ENCODE data around the gene VGF. TPM values are rescaled to one million over a fixed set of nuclear protein-coding genes. Genes with fewer than 3 reads are reported as not detected.
A peak's percentile ranks its signal among the peaks of the same experiment; 100 is the strongest.

The VGF gene
- under 1 TPM; 0.38 to 0.84 (median 0.46) TPM for total RNA-seq
- long read RNA-seq, donor 1 = 0 reads
- long read RNA-seq, donor 2 = 0 reads

DNA sequence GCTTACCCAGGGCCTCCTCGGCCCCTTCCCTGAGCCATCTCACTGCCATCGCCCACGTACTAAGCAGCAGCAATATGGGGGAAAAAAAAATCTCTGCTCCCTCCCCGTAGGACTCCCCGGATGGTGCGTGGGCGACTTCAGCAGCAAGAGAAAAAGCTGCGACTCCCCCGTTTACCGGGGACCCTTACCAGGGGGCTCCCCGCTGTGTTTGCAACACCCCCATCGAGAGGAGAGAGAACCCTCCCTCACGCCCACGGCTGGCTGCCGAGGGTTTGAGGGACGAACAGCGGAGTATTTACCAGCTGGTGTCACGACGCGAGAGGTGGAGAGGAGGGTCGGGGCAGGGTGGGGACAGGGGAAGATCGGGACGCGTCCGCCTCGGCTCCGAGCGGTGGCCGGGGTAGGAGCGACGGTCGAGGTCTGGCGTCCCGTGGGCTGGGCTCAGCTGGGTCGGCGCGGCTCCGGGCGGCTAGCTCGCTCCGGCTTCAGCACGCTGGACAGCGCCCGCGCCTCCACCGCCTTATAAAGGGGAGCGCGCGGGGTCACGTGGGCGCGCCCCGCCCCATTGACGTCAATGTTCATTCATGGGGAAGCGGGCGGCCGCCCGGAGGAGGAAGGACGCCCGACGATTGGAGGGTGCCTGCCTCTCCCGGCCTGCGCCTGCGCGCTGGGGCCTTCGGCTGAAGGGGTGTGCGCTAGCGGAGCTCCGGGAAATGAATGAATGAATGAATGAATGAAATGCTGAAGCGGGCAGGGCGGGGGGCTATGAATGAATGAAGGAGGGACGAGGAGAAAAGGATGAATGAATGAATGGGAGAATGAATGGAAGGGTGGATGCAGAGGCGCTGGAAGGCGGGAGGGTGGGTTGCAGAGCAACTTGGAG is at the start of gene VGF:
Gene VGF, minus strand, starts transcription at position 495 of the 883 bp plus-strand sequence. CDS start 726 bp downstream, outside the sequence.
- TF ChIP-seq, protein P1, sequence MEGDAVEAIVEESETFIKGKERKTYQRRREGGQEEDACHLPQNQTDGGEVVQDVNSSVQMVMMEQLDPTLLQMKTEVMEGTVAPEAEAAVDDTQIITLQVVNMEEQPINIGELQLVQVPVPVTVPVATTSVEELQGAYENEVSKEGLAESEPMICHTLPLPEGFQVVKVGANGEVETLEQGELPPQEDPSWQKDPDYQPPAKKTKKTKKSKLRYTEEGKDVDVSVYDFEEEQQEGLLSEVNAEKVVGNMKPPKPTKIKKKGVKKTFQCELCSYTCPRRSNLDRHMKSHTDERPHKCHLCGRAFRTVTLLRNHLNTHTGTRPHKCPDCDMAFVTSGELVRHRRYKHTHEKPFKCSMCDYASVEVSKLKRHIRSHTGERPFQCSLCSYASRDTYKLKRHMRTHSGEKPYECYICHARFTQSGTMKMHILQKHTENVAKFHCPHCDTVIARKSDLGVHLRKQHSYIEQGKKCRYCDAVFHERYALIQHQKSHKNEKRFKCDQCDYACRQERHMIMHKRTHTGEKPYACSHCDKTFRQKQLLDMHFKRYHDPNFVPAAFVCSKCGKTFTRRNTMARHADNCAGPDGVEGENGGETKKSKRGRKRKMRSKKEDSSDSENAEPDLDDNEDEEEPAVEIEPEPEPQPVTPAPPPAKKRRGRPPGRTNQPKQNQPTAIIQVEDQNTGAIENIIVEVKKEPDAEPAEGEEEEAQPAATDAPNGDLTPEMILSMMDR (IDR thresholded peaks at IDR 0.05) = no peak
- peak; percentile 88 for ATAC-seq
- H3K9me3 ChIP-seq = no peaks in the 10 kb centered on the region
- no peak within 1 kb of the TSS for H3K4me3 ChIP-seq
- DNase-seq = peak; percentile 95 to 97 (median 96)
- H3K4me1 ChIP-seq (ENCODE audit: low read depth) = peaks cover 41% of the 10 kb centered on the region
- intact Hi-C loops (cut with DNase I, micrococcal nuclease) = no loop called here
- H3K36me3 ChIP-seq (ENCODE audit: low read depth) = no peaks in the 10 kb centered on the region

DNA sequence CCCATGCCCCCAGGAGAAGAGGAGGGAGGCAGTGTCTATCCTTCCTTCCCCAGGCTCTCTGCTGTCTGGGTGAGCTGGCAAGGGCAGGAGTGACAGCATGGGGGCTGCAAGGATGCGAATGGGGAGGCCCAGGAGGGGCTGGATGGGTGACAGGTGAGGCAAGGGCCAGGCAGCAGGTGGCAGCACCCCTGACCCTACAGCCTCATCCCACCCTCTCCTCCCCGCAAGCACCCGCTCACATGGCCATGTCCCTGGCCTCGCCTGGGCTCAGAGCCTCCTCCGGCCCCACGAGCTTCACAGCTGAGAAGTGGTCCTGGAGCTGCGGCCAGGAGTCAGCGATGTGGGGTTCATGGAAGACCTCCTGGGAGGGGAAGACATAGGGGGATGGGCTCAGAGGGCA is 46.6 kb upstream of the VGF start:
- Histone ChIP-seq H3K4me1 (ENCODE audit: low read depth) (peaks cover 7% of the 10 kb centered on the region), H3K36me3 (ENCODE audit: low read depth) (peaks cover 5% of the 10 kb centered on the region), H3K4me3 (no peak overlapping the region), H3K9me3 (no peaks in the 10 kb centered on the region)
- DNase-seq (no peak), ATAC-seq (no peak)
- intact Hi-C loops (cut with DNase I, micrococcal nuclease) = no loop called here
- TF ChIP-seq, protein P1 (IDR thresholded peaks at IDR 0.05) = no peak

DNA sequence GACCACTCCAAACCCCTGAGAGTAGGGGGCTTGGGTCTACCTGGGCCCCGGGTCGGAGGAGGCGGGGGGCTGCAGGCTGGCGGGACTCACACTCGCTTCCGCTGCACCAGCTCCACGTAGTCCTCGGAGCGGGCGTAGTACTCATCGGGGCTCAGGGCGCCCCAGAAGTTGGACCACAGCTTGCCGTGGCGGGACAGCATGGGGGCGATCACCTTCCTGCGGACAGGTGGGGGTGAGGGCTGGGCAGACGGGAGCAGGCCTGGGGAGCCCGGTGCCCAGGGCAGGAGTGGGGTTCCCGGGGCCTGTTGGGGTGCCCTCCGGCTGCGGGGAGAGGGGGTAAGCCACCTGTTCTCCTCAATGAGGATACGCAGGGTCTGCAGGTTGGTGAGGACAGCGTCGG is 46.1 kb upstream of the VGF start:
- TF ChIP-seq, protein P1 (IDR thresholded peaks at IDR 0.05) = no peak
- intact Hi-C loops (cut with DNase I, micrococcal nuclease) = no loop called here
- peaks cover 5% of the 10 kb centered on the region for H3K36me3 ChIP-seq (ENCODE audit: low read depth)
- H3K9me3 ChIP-seq = no peaks in the 10 kb centered on the region
- H3K4me1 ChIP-seq (ENCODE audit: low read depth) = peaks cover 6% of the 10 kb centered on the region
- ATAC-seq (no peak), DNase-seq (no peak)
- H3K4me3 ChIP-seq = no peak overlapping the region

DNA sequence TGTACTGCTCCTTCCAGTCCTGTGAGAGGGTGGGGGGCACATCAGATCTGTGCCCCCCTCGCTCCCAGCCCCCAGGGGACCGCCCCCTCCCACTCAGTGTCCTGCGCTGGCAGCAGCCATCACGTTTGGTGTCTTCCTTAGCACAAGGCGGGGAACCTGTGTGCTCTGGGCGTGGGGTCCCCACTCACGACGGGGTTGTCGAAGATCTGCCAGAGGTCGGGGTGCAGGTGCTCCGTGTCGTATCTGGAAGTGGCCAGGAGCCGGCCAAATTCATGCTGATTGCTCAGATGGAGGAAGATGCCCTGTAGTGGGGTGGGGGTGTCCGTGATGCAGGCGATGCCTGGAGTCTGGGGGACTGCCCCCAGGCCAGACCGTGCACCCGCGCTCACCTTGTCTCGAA is 44.8 kb upstream of the VGF start:
- Histone ChIP-seq H3K4me1 (ENCODE audit: low read depth) (no peaks in the 10 kb centered on the region), H3K4me3 (no peak overlapping the region), H3K9me3 (no peaks in the 10 kb centered on the region), H3K36me3 (ENCODE audit: low read depth) (peaks cover 5% of the 10 kb centered on the region)
- TF ChIP-seq, protein P1 (IDR thresholded peaks at IDR 0.05) = no peak
- ATAC-seq (no peak), DNase-seq (no peak)
- intact Hi-C loops (cut with DNase I, micrococcal nuclease) = no loop called here

DNA sequence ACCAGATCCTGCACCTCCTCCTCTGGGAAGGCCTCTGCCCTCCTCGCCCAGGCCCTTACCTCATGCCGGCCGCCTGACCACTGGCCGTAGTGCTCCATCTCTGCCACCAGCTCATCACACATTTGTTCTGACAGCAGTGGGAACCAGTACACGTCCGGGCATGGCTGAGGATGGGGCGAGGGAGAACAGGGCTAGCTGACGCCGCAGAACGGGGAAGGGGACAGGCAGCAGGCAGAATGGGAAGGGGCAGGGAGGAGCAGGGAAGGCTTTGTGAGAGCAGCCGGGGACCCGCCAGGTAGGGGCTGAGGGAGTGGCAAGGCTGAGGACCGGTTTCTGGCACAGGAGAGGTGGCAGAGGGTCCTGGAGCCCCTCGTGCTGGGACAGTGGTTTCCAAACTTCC is 43.4 kb upstream of the VGF start:
- DNase-seq = no peak
- no peak for ATAC-seq
- Histone ChIP-seq H3K9me3 (no peaks in the 10 kb centered on the region), H3K4me3 (no peak overlapping the region), H3K36me3 (ENCODE audit: low read depth) (peaks cover 5% of the 10 kb centered on the region), H3K4me1 (ENCODE audit: low read depth) (no peaks in the 10 kb centered on the region)
- intact Hi-C loops (cut with DNase I, micrococcal nuclease) = no loop called here
- TF ChIP-seq, protein P1 (IDR thresholded peaks at IDR 0.05) = no peak
